Ectodermal cell (in vitro differentiated cells): ENCODE measurements around the gene PPP5C.

ENCODE experiments used
- H3K27ac ChIP-seq: 2 replicates; pipeline ENCODE4 v1.7.0; 2013; ENCODE audit warnings: mild to moderate bottlenecking, low read depth, low read length; ENCODE audit not compliant: insufficient read depth, poor library complexity, severe bottlenecking
- H3K27me3 ChIP-seq: 2 replicates; pipeline ENCODE4 v1.7.0; 2013; ENCODE audit warnings: mild to moderate bottlenecking, low read length; ENCODE audit not compliant: insufficient read depth, control insufficient read depth, poor library complexity, severe bottlenecking
- H3K36me3 ChIP-seq: one replicate; pipeline ENCODE4 v1.7.0; 2013; ENCODE audit warnings: low read length; ENCODE audit not compliant: control insufficient read depth, insufficient read depth
- H3K4me1 ChIP-seq: one replicate; pipeline ENCODE4 v1.7.0; 2013; ENCODE audit warnings: low read length; ENCODE audit not compliant: control insufficient read depth, insufficient read depth
- H3K4me3 ChIP-seq: 2 replicates; pipeline ENCODE4 v1.7.0; 2013; ENCODE audit warnings: low read depth, low read length, control low read depth; ENCODE audit not compliant: insufficient read depth
- H3K9me3 ChIP-seq: 2 replicates; pipeline ENCODE4 v1.7.0; 2013; ENCODE audit warnings: mild to moderate bottlenecking, low read length, moderate library complexity; ENCODE audit not compliant: control insufficient read depth
- WGBS, 2 experiments: methylation state at CpG; one replicate each; pipeline ENCODE4 v1.1.7; 2013; ENCODE audit warnings: missing lambda C conversion rate in 2 of 2; 5-methylcytosine and 5-hydroxymethylcytosine counted together

The PPP5C gene

DNA sequence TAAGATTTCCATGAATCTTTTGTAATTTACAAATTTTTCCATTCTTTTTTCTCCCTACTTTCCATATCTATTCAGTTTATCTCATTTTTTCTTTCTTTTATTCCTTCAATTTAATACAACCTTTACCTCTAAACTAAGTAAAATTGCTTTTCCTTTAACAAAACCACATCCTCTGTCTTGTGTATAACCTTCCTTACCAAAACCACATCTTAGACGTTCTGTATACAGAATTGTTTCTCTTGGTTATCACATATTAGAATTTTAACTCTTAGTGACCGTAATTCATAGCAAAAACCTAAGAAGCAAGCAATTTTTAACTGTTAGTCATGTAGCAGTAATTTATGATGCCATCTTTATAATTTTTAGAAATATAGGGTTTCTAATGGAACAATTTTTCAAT lies 15.0 kb downstream of the PPP5C start:
- Histone ChIP-seq H3K27me3 (no peaks in the 10 kb centered on the region), H3K9me3 (no peaks in the 10 kb centered on the region), H3K27ac (no peak overlapping the region), H3K4me3 (no peak overlapping the region), H3K36me3 (peaks cover 10% of the 10 kb centered on the region), H3K4me1 (peaks cover 8% of the 10 kb centered on the region)
- WGBS, 2 experiments: 92 to 93% methylated on average over 1 to 2 of the region's 2 CpGs

DNA sequence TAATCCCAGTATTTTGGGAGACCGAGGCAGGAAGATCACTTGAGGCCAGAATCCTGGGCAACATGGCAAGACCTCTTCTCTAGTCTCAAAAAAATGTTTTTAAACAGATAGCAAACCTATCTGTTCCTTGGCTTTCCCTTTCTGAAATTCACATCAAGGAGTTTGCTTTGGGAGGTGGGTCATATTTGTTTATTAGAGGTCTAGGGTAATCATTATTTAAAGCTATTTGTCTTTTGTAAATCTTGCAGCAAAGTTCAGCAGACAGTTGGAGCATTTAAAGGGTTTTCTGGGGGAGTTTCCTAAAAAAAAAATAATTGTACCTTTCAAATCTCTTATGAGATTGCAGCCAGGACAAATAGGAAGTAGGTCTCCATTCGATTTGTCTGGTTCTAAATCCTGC lies 17.5 kb downstream of the PPP5C start:
- H3K4me3 ChIP-seq: no peak overlapping the region
- 96 to 98% methylated on average over 2 of the region's 2 CpGs for WGBS, 2 experiments
- H3K27ac ChIP-seq: no peak overlapping the region
- H3K4me1 ChIP-seq: peaks cover 12% of the 10 kb centered on the region
- H3K27me3 ChIP-seq: no peaks in the 10 kb centered on the region
- H3K9me3 ChIP-seq: no peaks in the 10 kb centered on the region
- peaks cover 7% of the 10 kb centered on the region for H3K36me3 ChIP-seq

GRCh38 chr19:46365561-46365960 lies 18.7 kb downstream of the PPP5C start:
- Histone ChIP-seq H3K4me3 (no peak overlapping the region), H3K27ac (no peak overlapping the region), H3K9me3 (no peaks in the 10 kb centered on the region), H3K27me3 (no peaks in the 10 kb centered on the region), H3K4me1 (peaks cover 12% of the 10 kb centered on the region), H3K36me3 (peaks cover 7% of the 10 kb centered on the region)
- WGBS, 2 experiments: 57 to 66% methylated on average over 4 of the region's 4 CpGs

DNA sequence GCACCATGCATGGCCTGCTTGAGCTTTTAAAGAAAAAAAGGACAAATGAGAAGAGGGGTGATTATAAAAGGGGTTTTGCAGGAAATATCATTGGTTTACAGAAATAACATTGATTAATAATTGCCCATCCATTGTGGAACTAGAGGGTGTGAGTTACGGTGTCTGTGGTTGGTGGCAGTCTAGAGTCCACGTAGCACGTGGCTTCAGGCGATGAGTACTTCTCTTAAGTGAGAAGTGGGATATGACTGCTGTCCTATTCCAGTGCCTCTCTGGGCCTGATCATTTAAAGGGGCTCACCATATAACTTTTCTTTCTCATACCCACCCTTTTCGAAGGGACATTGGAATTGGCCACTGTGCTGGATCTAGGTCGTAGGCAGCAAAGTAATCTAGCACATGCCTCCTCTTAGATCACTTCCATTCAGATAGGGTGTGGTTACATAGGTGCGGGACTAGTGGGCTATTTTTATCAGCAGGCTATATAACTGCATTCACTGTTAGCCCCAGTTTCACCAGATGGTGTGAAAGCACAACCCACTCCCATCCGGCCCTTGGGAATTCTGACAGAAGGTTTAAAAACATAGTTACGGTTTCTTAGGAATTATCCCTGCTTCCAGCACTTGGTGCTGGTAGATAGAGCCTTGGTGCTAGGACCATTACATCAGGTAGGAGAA lies 19.9 kb downstream of the PPP5C start:
- WGBS, 2 experiments: 96% methylated on average over 9 of the region's 9 CpGs
- H3K27me3 ChIP-seq: no peaks in the 10 kb centered on the region
- H3K36me3 ChIP-seq: peaks cover 7% of the 10 kb centered on the region
- H3K4me3 ChIP-seq: no peak overlapping the region
- H3K9me3 ChIP-seq: no peaks in the 10 kb centered on the region
- H3K27ac ChIP-seq: no peak overlapping the region
- peaks cover 12% of the 10 kb centered on the region for H3K4me1 ChIP-seq

DNA sequence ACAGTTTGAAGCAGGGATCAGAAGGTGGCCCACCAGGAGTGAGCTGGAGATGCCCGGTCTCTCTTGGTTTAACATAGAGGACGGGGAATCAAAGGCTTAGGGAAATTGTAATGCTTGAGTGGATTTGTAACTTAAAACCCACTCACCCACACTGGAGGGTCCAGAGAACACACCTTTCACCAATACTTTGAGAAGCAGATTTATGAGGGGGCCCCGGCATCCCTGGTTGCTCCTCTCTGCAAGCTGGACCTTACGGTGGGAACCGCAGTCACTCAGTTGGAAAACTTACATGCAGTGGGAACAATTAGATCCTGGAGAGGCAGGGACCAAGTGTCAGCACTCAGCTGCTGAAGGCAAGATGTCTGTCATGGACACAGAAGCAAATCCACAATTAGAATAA lies 20.5 kb downstream of the PPP5C start:
- Histone ChIP-seq H3K4me1 (peaks cover 15% of the 10 kb centered on the region), H3K4me3 (no peak overlapping the region), H3K27me3 (no peaks in the 10 kb centered on the region), H3K27ac (no peak overlapping the region), H3K9me3 (no peaks in the 10 kb centered on the region), H3K36me3 (peaks cover 7% of the 10 kb centered on the region)
- 89 to 97% methylated on average over 5 of the region's 5 CpGs for WGBS, 2 experiments

- Histone ChIP-seq H3K4me3 (no peak overlapping the region), H3K27ac (no peak overlapping the region), H3K27me3 (no peaks in the 10 kb centered on the region), H3K36me3 (peaks cover 7% of the 10 kb centered on the region), H3K4me1 (peaks cover 22% of the 10 kb centered on the region), H3K9me3 (no peaks in the 10 kb centered on the region)
- 93 to 95% methylated on average over 7 of the region's 7 CpGs for WGBS, 2 experiments
Observed at GRCh38 chr19:46368116-46368515, 21.2 kb downstream of the PPP5C start.

- H3K36me3 ChIP-seq: no peaks in the 10 kb centered on the region
- peaks cover 33% of the 10 kb centered on the region for H3K4me1 ChIP-seq
- no peak overlapping the region for H3K27ac ChIP-seq
- no peak overlapping the region for H3K4me3 ChIP-seq
- no peaks in the 10 kb centered on the region for H3K27me3 ChIP-seq
- WGBS, 2 experiments: 97% methylated on average over 7 of the region's 7 CpGs
- H3K9me3 ChIP-seq: no peaks in the 10 kb centered on the region
Observed at GRCh38 chr19:46369817-46370216, 22.9 kb downstream of the PPP5C start.

- Histone ChIP-seq H3K27me3 (no peaks in the 10 kb centered on the region), H3K36me3 (peaks cover 6% of the 10 kb centered on the region), H3K27ac (no peak overlapping the region), H3K9me3 (no peaks in the 10 kb centered on the region), H3K4me3 (no peak overlapping the region), H3K4me1 (peaks cover 25% of the 10 kb centered on the region)
- WGBS, 2 experiments: 82 to 83% methylated on average over 10 of the region's 10 CpGs
Observed at GRCh38 chr19:46371371-46371901, 24.5 kb downstream of the PPP5C start.

DNA sequence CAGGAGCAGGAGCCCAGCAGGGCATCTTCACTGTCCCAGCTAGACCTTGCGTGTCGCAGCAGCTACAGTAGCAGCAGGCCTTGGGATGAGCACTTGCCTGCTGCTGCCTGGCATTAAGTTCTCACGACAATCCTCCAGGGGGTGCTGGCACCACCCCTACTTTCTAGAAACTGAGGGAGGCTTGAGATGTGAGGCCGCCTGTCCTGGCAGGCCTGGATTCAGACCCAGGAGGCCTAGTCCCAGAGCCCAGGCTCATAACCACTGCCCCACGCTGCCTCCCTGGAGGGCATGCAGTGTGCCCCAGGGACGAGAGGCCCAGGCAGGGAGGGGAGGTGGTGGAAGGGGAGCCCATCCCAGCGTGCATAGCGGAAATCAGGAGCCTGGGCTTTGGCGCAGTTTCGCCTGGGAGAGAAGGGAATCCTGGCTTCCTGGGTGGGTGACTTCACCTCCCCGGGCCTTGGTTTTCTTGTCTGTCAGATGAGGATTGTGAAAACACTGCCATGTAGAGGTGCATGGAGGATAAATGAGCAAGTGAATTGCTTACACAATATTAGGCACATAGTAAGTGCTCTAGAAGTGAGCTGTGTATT lies 26.1 kb downstream of the PPP5C start:
- 41 to 44% methylated on average over 11 of the region's 11 CpGs for WGBS, 2 experiments
- H3K27me3 ChIP-seq: no peaks in the 10 kb centered on the region

GRCh38 chr19:46373491-46374359 lies 26.8 kb downstream of the PPP5C start:
- Histone ChIP-seq H3K27ac (peak overlapping the region; percentile 87), H3K27me3 (no peaks in the 10 kb centered on the region), H3K4me3 (no peak overlapping the region), H3K4me1 (peaks cover 21% of the 10 kb centered on the region), H3K9me3 (no peaks in the 10 kb centered on the region), H3K36me3 (peaks cover 13% of the 10 kb centered on the region)
- WGBS, 2 experiments: 38 to 39% methylated on average over 16 of the region's 17 CpGs

More for the DNA sequence above, 26.1 kb downstream of the PPP5C start:
- Histone ChIP-seq H3K4me3 (no peak overlapping the region), H3K27ac (peak overlapping the region; percentile 87), H3K4me1 (peaks cover 21% of the 10 kb centered on the region), H3K36me3 (peaks cover 13% of the 10 kb centered on the region), H3K9me3 (no peaks in the 10 kb centered on the region)
